ENCODE data around the gene TPST2. TPM values are rescaled to one million over a fixed set of nuclear protein-coding genes. Genes with fewer than 3 reads are reported as not detected.

The TPST2 gene
- total RNA-seq, 1 donor from 2014 or later: 11.0 TPM

- POLR2A ChIA-PET: no interaction called here
- H3K4me1 Mint-ChIP-seq: peaks cover 34% of the 10 kb centered on the region
- no peaks in the 10 kb centered on the region for H3K27me3 Mint-ChIP-seq
- no peak for DNase-seq
- intact Hi-C loops (cut with micrococcal nuclease): no loop called here
- H3K9me3 Mint-ChIP-seq: no peaks in the 10 kb centered on the region
- CTCF ChIA-PET: no interaction called here
- TF ChIP-seq CTCF (IDR thresholded peaks at IDR 0.05): no peak
- ATAC-seq (ENCODE audit: low read depth): no peak
- H3K4me3 Mint-ChIP-seq: no peak overlapping the region
- peaks cover 13% of the 10 kb centered on the region for H3K36me3 Mint-ChIP-seq (ENCODE audit: low read depth)
- H3K27ac Mint-ChIP-seq: no peak overlapping the region
Measured at GRCh38 chr22:26546282-26546681, 43.6 kb downstream of the TPST2 start.

GRCh38 chr22:26545827-26546226 lies 44.1 kb downstream of the TPST2 start:
- Mint-ChIP-seq H3K4me1 (peaks cover 34% of the 10 kb centered on the region), H3K36me3 (ENCODE audit: low read depth) (peaks cover 14% of the 10 kb centered on the region), H3K4me3 (no peak overlapping the region), H3K9me3 (no peaks in the 10 kb centered on the region), H3K27ac (no peak overlapping the region), H3K27me3 (no peaks in the 10 kb centered on the region)
- CTCF ChIA-PET: no interaction called here
- ATAC-seq (ENCODE audit: low read depth): no peak
- POLR2A ChIA-PET: no interaction called here
- intact Hi-C loops (cut with micrococcal nuclease): no loop called here
- DNase-seq: no peak
- TF ChIP-seq CTCF (IDR thresholded peaks at IDR 0.05): no peak

GRCh38 chr22:26545385-26545784 lies 44.5 kb downstream of the TPST2 start:
- H3K36me3 Mint-ChIP-seq (ENCODE audit: low read depth): peaks cover 15% of the 10 kb centered on the region
- peaks cover 34% of the 10 kb centered on the region for H3K4me1 Mint-ChIP-seq
- DNase-seq (no peak), ATAC-seq (ENCODE audit: low read depth) (no peak)
- intact Hi-C loops (cut with micrococcal nuclease): no loop called here
- TF ChIP-seq CTCF (IDR thresholded peaks at IDR 0.05): no peak
- H3K4me3 Mint-ChIP-seq: no peak overlapping the region
- H3K27me3 Mint-ChIP-seq: no peaks in the 10 kb centered on the region
- CTCF ChIA-PET: no interaction called here
- no peaks in the 10 kb centered on the region for H3K9me3 Mint-ChIP-seq
- no peak overlapping the region for H3K27ac Mint-ChIP-seq
- POLR2A ChIA-PET: no interaction called here

GRCh38 chr22:26544489-26544888 lies 45.4 kb downstream of the TPST2 start:
- H3K36me3 Mint-ChIP-seq (ENCODE audit: low read depth): peaks cover 17% of the 10 kb centered on the region
- POLR2A ChIA-PET: no interaction called here
- TF ChIP-seq CTCF (IDR thresholded peaks at IDR 0.05): no peak

GRCh38 chr22:26542831-26543230 lies 47.1 kb downstream of the TPST2 start:
- ChIA-PET CTCF (no interaction called here), POLR2A (interaction anchor here (0.6 kb wide), 1 partner anchor 48 kb away, joined by 7 read pairs; no protein-coding TSS in a partner anchor)
- Mint-ChIP-seq H3K4me1 (peaks cover 32% of the 10 kb centered on the region), H3K4me3 (no peak overlapping the region), H3K36me3 (ENCODE audit: low read depth) (peaks cover 29% of the 10 kb centered on the region), H3K9me3 (no peaks in the 10 kb centered on the region), H3K27ac (peak overlapping the region; percentile 72), H3K27me3 (no peaks in the 10 kb centered on the region)
- no peak for TF ChIP-seq CTCF (IDR thresholded peaks at IDR 0.05)
- intact Hi-C loops (cut with micrococcal nuclease): no loop called here
- ATAC-seq (ENCODE audit: low read depth): peak; percentile 21
- no peak for DNase-seq

More at GRCh38 chr22:26544489-26544888, 45.4 kb downstream of the TPST2 start:
- no peak overlapping the region for H3K27ac Mint-ChIP-seq
- H3K4me1 Mint-ChIP-seq: peaks cover 32% of the 10 kb centered on the region
- intact Hi-C loops (cut with micrococcal nuclease): no loop called here
- DNase-seq (no peak), ATAC-seq (ENCODE audit: low read depth) (no peak)
- no peak overlapping the region for H3K4me3 Mint-ChIP-seq
- H3K27me3 Mint-ChIP-seq: no peaks in the 10 kb centered on the region
- CTCF ChIA-PET: no interaction called here
- no peaks in the 10 kb centered on the region for H3K9me3 Mint-ChIP-seq
